GM12865 (cell line): ENCODE data around the gene CSMD2.

Experiments used
- DNase-seq: peaks from one replicate; pipeline ENCODE4 v3.0.0; 2010; ENCODE audit warnings: low read depth
- H3K4me3 ChIP-seq: 2 replicates; pipeline ENCODE4 v1.5.1; 2011; ENCODE audit warnings: mild to moderate bottlenecking, low read depth, low read length, control low read depth
- CTCF ChIP-seq: IDR thresholded peaks from 2 replicates; pipeline ENCODE4 v1.5.1; 2011; ENCODE audit warnings: low read length, control low read depth, low read depth, inconsistent platforms; ENCODE audit not compliant: insufficient read depth; ENCODE audit errors: missing control alignments

The CSMD2 gene

GRCh38 chr1:33659641-33660040 is 505.4 kb downstream of the CSMD2 start:
- TF ChIP-seq CTCF: no peak
- no peak for DNase-seq
- no peak overlapping the region for H3K4me3 ChIP-seq

GRCh38 chr1:33657833-33658232 is 507.2 kb downstream of the CSMD2 start:
- no peak for TF ChIP-seq CTCF
- H3K4me3 ChIP-seq: no peak overlapping the region
- no peak for DNase-seq

- no peak for TF ChIP-seq CTCF
- DNase-seq: no peak
- H3K4me3 ChIP-seq: no peak overlapping the region
Observed at GRCh38 chr1:33656467-33657005, 508.5 kb downstream of the CSMD2 start.

- H3K4me3 ChIP-seq: no peak overlapping the region
- no peak for TF ChIP-seq CTCF
- no peak for DNase-seq
Observed at GRCh38 chr1:33655496-33655895, 509.5 kb downstream of the CSMD2 start.

GRCh38 chr1:33654267-33654834 is 510.7 kb downstream of the CSMD2 start:
- H3K4me3 ChIP-seq: no peak overlapping the region
- TF ChIP-seq CTCF: peak; percentile 11
- peak; percentile 2 for DNase-seq

- H3K4me3 ChIP-seq: no peak overlapping the region
- DNase-seq: no peak
- TF ChIP-seq CTCF: no peak
Observed at GRCh38 chr1:33653226-33653625, 511.8 kb downstream of the CSMD2 start.

- TF ChIP-seq CTCF: no peak
- no peak for DNase-seq
Observed at GRCh38 chr1:33650708-33651107, 514.3 kb downstream of the CSMD2 start.

More at GRCh38 chr1:33650708-33651107, 514.3 kb downstream of the CSMD2 start:
- no peak overlapping the region for H3K4me3 ChIP-seq
